HepG2 (cell line): Measurements from ENCODE around the gene CEP44. TPM values are rescaled to one million over a fixed set of nuclear protein-coding genes. Genes with fewer than 3 reads are reported as not detected.

Experiments
- ATAC-seq: fragments of 200-7000 bp; cut with Tn5 transposase; 3 replicates; pipeline ENCODE4 v1.9.1; 2020; ENCODE audit warnings: mild to moderate bottlenecking, moderate library complexity
- BruUV-seq: library from RNA; stranded (reverse); fragments of 400-500 nt; replicated peaks from 2 replicates; lab custom pipeline; 2021; lab: Mats Ljungman, UMichigan
- CTCF ChIA-PET: fragments of 300-600 bp; formaldehyde crosslinking; extraction: SDS; loops from one replicate; lab custom pipeline; 2021; ENCODE audit warnings: low total read pairs, inconsistent platforms, low intra/inter-chr PET ratio; lab: Yijun Ruan, JAX
- POLR2A ChIA-PET: fragments of 350-600 bp; sonication (Branson Sonifier 250); formaldehyde crosslinking; loops from one replicate; lab custom pipeline; 2020; ENCODE audit warnings: antibody characterized with exemption, inconsistent platforms; lab: Yijun Ruan, JAX
- DNase-seq: peaks from one replicate; pipeline ENCODE4 v3.0.0-alpha.2; 2015; ENCODE audit warnings: low spot score
- FAIRE-seq: peaks from 3 replicates; lab custom pipeline; 2011; peaks lifted over from hg19 to GRCh38; lab: Jason Lieb, UNC
- H2AFZ ChIP-seq: one replicate; pipeline ENCODE4 v1.6.1; 2011; ENCODE audit warnings: low read length, inconsistent platforms
- H3K27ac ChIP-seq: fragments of 300-600 bp; 3 replicates; pipeline ENCODE4 v1.8.0; 2011; ENCODE audit warnings: mixed run types, mild to moderate bottlenecking, mixed read lengths, low read length, inconsistent platforms; ENCODE audit not compliant: insufficient read depth; ENCODE audit errors: extremely low read length
- H3K27me3 ChIP-seq, 2 experiments: fragments of 200-600 bp in 1 of 2; 2 replicates in 1 of 2; 3 replicates in 1 of 2; pipeline versions ENCODE4 v1.6.0 to v1.8.0; 2011; ENCODE audit warnings: low read length in 2 of 2, mild to moderate bottlenecking in 2 of 2, moderate library complexity in 2 of 2, inconsistent platforms in 1 of 2; ENCODE audit not compliant: insufficient read depth in 2 of 2, control insufficient read depth in 1 of 2
- H3K36me3 ChIP-seq, 2 experiments: fragments of 200-600 bp in 1 of 2; replicated peaks in 1 of 2; 2 replicates in 1 of 2; 3 replicates in 1 of 2; pipeline versions ENCODE4 v1.5.1 to v1.8.0; 2011; ENCODE audit warnings: low read length in 2 of 2, inconsistent platforms in 1 of 2; ENCODE audit not compliant: insufficient read depth in 2 of 2, control insufficient read depth in 1 of 2
- H3K4me1 ChIP-seq: 2 replicates; pipeline ENCODE4 v1.5.1; 2012; ENCODE audit warnings: low read length, inconsistent platforms; ENCODE audit not compliant: insufficient read depth
- H3K4me2 ChIP-seq: 2 replicates; pipeline ENCODE4 v1.6.0; 2011; ENCODE audit warnings: low read depth, low read length, inconsistent platforms
- H3K4me3 ChIP-seq, 3 experiments: fragments of 200-600 bp in 1 of 3; sonication (generic), shearing (Covaris generic) in 1 of 3; replicated peaks in 1 of 3; 2 replicates each; pipeline ENCODE4 v1.5.1; 2011 to 2016; ENCODE audit warnings: low read length in 3 of 3, inconsistent platforms in 2 of 3, low read depth in 2 of 3, mild to moderate bottlenecking in 2 of 3, control low read depth in 1 of 3, mixed read lengths in 1 of 3; ENCODE audit not compliant: insufficient read depth in 1 of 3
- H3K79me2 ChIP-seq: one replicate; pipeline ENCODE4 v1.6.1; 2011; ENCODE audit warnings: low read length, inconsistent platforms; ENCODE audit not compliant: insufficient read depth
- H3K9ac ChIP-seq: 2 replicates; pipeline ENCODE4 v1.6.0; 2011; ENCODE audit warnings: mild to moderate bottlenecking, low read depth, low read length, inconsistent platforms; ENCODE audit not compliant: insufficient read depth
- H3K9me3 ChIP-seq: 2 replicates; pipeline ENCODE4 v1.5.1; 2012; ENCODE audit warnings: mild to moderate bottlenecking, low read length
- H4K20me1 ChIP-seq: 2 replicates; pipeline ENCODE4 v1.6.0; 2011; ENCODE audit warnings: inconsistent platforms, mild to moderate bottlenecking, low read length, moderate library complexity; ENCODE audit not compliant: insufficient read depth
- ARHGAP35 ChIP-seq: sonication (generic); formaldehyde crosslinking; IDR thresholded peaks from 2 replicates; pipeline ENCODE4 v1.9.0; 2022; ENCODE audit warnings: mild to moderate bottlenecking, inconsistent platforms, moderate library complexity, missing genetic modification reagents, borderline replicate concordance
- BORCS8-MEF2B ChIP-seq: sonication (generic); formaldehyde crosslinking; IDR thresholded peaks from 2 replicates; pipeline ENCODE4 v1.8.0; 2022; ENCODE audit warnings: mild to moderate bottlenecking, missing genetic modification reagents
- BRF2 ChIP-seq: sonication (generic); formaldehyde crosslinking; IDR thresholded peaks from 2 replicates; pipeline ENCODE4 v1.8.1; 2022; ENCODE audit warnings: mild to moderate bottlenecking, missing genetic modification reagents
- E2F2 ChIP-seq: sonication (generic); formaldehyde crosslinking; IDR thresholded peaks from 2 replicates; pipeline ENCODE4 v1.4.0; 2020; ENCODE audit warnings: missing genetic modification reagents, borderline replicate concordance
- HMGA1 ChIP-seq: sonication (generic); formaldehyde crosslinking; conservative IDR thresholded peaks from 2 replicates; pipeline ENCODE4 v1.4.0; 2020; ENCODE audit warnings: missing genetic modification reagents
- SATB2 ChIP-seq: sonication (generic); formaldehyde crosslinking; IDR thresholded peaks from 2 replicates; pipeline ENCODE4 v1.5.0; 2020; ENCODE audit warnings: missing genetic modification reagents
- SNAPC2 ChIP-seq: sonication (generic); formaldehyde crosslinking; IDR thresholded peaks from 2 replicates; pipeline ENCODE4 v1.8.1; 2022; ENCODE audit warnings: mild to moderate bottlenecking, missing genetic modification reagents
- SP5 ChIP-seq: IDR thresholded peaks from 2 replicates; pipeline ENCODE4 v1.6.1; 2016; ENCODE audit warnings: low read depth, borderline replicate concordance
- SYNCRIP ChIP-seq: fragments of 200-400 bp; formaldehyde crosslinking; IDR thresholded peaks from 2 replicates; pipeline ENCODE4 v1.6.1; 2018; ENCODE audit warnings: mild to moderate bottlenecking, low read depth, low read length; ENCODE audit not compliant: insufficient read depth
- ZNF10 ChIP-seq: sonication (generic); formaldehyde crosslinking; IDR thresholded peaks from 2 replicates; pipeline ENCODE4 v1.4.0; 2020; ENCODE audit warnings: mild to moderate bottlenecking, low read depth, missing genetic modification reagents, borderline replicate concordance
- ZNF207 ChIP-seq: fragments of 450-650 bp; IDR thresholded peaks from 2 replicates; pipeline ENCODE4 v1.6.1; 2016; ENCODE audit warnings: antibody characterized with exemption, borderline replicate concordance
- ZNF558 ChIP-seq: sonication (generic); formaldehyde crosslinking; IDR thresholded peaks from 2 replicates; pipeline ENCODE4 v1.9.0; 2022; ENCODE audit warnings: mild to moderate bottlenecking, missing genetic modification reagents, borderline replicate concordance
- ZNF570 ChIP-seq: sonication (generic); formaldehyde crosslinking; IDR thresholded peaks from 2 replicates; pipeline ENCODE4 v1.4.0; 2020; ENCODE audit warnings: mild to moderate bottlenecking, missing genetic modification reagents, borderline replicate concordance
- ZNF572 ChIP-seq: sonication (generic); formaldehyde crosslinking; IDR thresholded peaks from 2 replicates; pipeline ENCODE4 v1.5.1; 2020; ENCODE audit warnings: mild to moderate bottlenecking, missing genetic modification reagents
- ZNF652 ChIP-seq: IDR thresholded peaks from 2 replicates; pipeline ENCODE4 v1.6.1; 2016; ENCODE audit warnings: low read depth, borderline replicate concordance
- ZNF670 ChIP-seq: sonication (generic); formaldehyde crosslinking; IDR thresholded peaks from 2 replicates; pipeline ENCODE4 v1.8.0; 2022; ENCODE audit warnings: mild to moderate bottlenecking, missing genetic modification reagents, borderline replicate concordance
- WGBS: methylation state at CpG from one replicate; pipeline ENCODE4 v1.1.6; 2017; ENCODE audit warnings: low lambda C conversion rate; 5-methylcytosine and 5-hydroxymethylcytosine counted together
- in situ Hi-C: cut with HindIII; loops from 2 replicates; pipeline ENCODE4 v1.10.0; 2017; ENCODE audit warnings: low pct_unique_long_range_greater_than_20kb; ENCODE audit not compliant: extremely low pct_ligation_motif_present
- intact Hi-C: fragments of 100-400 bp; cut with micrococcal nuclease; formaldehyde crosslinking; loops from one replicate; pipeline ENCODE4 v1.10.0; 2022; ENCODE audit not compliant: unreplicated experiment
- polyA plus RNA-seq, 8 experiments: library from polyadenylated mRNA; depleted of rRNA in 3 of 8; stranded (reverse) in 7 of 8; unstranded in 1 of 8; fragments of >200 nt; fragmentation: Illumina TruSeq in 4 of 8; extraction: Trizol in 4 of 8; gene quantifications; 2 replicates each; pipeline versions ENCODE4 v1.2.1 to v1.2.3, GENCODE V29; 2011 to 2016; ENCODE audit warnings: low read depth in 4 of 8, missing spikeins in 1 of 8, mixed read lengths in 1 of 8; ENCODE audit not compliant: insufficient read depth in 1 of 8
- total RNA-seq, 5 experiments: library from RNA; depleted of rRNA; stranded (reverse); fragments of >200 nt; fragmentation: Illumina TruSeq; extraction: Trizol; gene quantifications; 2 replicates each; pipeline ENCODE4 v1.2.3, GENCODE V29; 2016; ENCODE audit warnings: low read depth in 1 of 5

The CEP44 gene
- total and polyA plus RNA-seq, 2 of the 13 experiments (the other 11 are each of a cell fraction or from before 2014, with no cell fraction given), result 5.5 to 11.9 TPM

DNA sequence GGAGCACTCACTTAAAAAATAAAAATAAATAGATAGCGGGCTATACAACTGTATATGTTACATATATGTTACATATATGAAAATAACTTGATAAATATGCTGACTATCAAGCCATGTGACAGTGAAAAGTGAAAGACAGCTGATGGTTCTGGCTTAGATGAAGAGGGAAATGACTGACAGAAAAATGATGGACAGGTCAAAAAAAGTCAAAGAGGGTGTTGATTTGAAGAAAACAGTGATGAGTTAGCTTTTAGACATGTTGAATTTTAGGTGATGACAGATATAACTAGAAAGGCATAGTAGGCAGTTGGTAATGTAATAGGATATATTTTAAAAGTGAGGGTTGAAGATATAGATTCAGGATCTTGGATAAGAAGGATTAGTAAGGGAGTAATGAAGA lies 38.0 kb upstream of the CEP44 start:
- no TSS peak for BruUV-seq
- ChIA-PET CTCF (no interaction called here), POLR2A (no interaction called here)
- no peak overlapping the region for H3K9ac ChIP-seq
- H2AFZ ChIP-seq, result no peak overlapping the region
- H4K20me1 ChIP-seq, result no peaks in the 10 kb centered on the region
- intact Hi-C loops, result no loop called here
- H3K79me2 ChIP-seq, result no peaks in the 10 kb centered on the region
- no peak overlapping the region for H3K27ac ChIP-seq
- H3K4me3 ChIP-seq, result no peak overlapping the region
- in situ Hi-C loops, result no loop called here
- no peak overlapping the region for H3K4me2 ChIP-seq
- DNase-seq (no peak), FAIRE-seq (no peak), ATAC-seq (no peak)
- 97% methylated on average over 1 of the region's 1 CpG for WGBS
- H3K36me3 ChIP-seq, result no peaks in the 10 kb centered on the region
- H3K9me3 ChIP-seq, result no peaks in the 10 kb centered on the region
- TF ChIP-seq ZNF572 (CRISPR knock-in tag) (no peak), SNAPC2 (CRISPR knock-in tag) (no peak), ZNF10 (no peak), SATB2 (CRISPR knock-in tag) (no peak), ZNF670 (CRISPR knock-in tag) (no peak)
- H3K27me3 ChIP-seq, result no peaks in the 10 kb centered on the region
- H3K4me1 ChIP-seq, result no peaks in the 10 kb centered on the region

DNA sequence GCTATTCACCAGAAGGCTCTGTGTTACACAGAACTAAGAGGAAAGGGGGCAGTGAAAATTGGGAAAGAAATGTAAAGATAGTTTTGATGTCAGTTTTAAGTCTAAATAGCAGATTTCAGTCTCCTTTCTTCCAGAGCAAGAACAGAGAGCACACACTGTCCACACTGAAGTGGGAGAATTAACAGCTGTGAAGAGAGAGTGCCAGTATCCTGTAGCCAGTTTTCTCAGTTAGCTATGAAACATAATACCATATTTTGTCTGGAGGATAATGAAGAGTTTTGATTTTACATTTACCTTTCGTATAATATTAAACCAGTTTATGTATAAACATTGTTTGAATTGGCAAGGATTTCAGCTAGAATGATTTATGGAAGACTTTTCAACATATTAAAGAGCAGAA lies 35.3 kb upstream of the CEP44 start:
- FAIRE-seq (no peak), DNase-seq (no peak), ATAC-seq (no peak)
- TF ChIP-seq ZNF570 (CRISPR knock-in tag) (no peak), SP5 (no peak), E2F2 (CRISPR knock-in tag) (no peak), BRF2 (CRISPR knock-in tag) (no peak), ZNF558 (no peak), HMGA1 (CRISPR knock-in tag) (no peak), SYNCRIP (no peak), ARHGAP35 (no peak), ZNF207 (no peak), ZNF652 (no peak), BORCS8-MEF2B (CRISPR knock-in tag) (no peak)
- no peaks in the 10 kb centered on the region for H4K20me1 ChIP-seq
- intact Hi-C loops (no loop called here), in situ Hi-C loops (no loop called here)
- no peaks in the 10 kb centered on the region for H3K27me3 ChIP-seq
- no peak overlapping the region for H3K4me2 ChIP-seq
- H3K4me1 ChIP-seq, result no peaks in the 10 kb centered on the region
- no peaks in the 10 kb centered on the region for H3K9me3 ChIP-seq
- H3K79me2 ChIP-seq, result no peaks in the 10 kb centered on the region
- no peak overlapping the region for H3K4me3 ChIP-seq
- no peak overlapping the region for H3K9ac ChIP-seq
- no peak overlapping the region for H3K27ac ChIP-seq
- BruUV-seq, result no TSS peak
- H2AFZ ChIP-seq, result no peak overlapping the region
- H3K36me3 ChIP-seq, result no peaks in the 10 kb centered on the region
- WGBS, result 93% methylated on average over 1 of the region's 1 CpG
- ChIA-PET POLR2A (no interaction called here), CTCF (no interaction called here)
